ENCODE measurements around the gene BCAR3. TPM values are rescaled to one million over a fixed set of nuclear protein-coding genes. Genes with fewer than 3 reads are reported as not detected.

The BCAR3 gene
- total RNA-seq, 1 experiment from 2014 or later: 9.3 TPM

- TF ChIP-seq CTCF (IDR thresholded peaks at IDR 0.05; ENCODE audit: insufficient read depth in 1 of 2, low read depth in 1 of 2, low read length in 1 of 2, severe bottlenecking in 1 of 2, unreplicated experiment in 1 of 2): no peak
- intact Hi-C loops (cut with micrococcal nuclease; ENCODE audit: unreplicated experiment): loop anchor here (1.0 kb wide), 1 partner anchor 37 kb away; no protein-coding TSS in a partner anchor
- no TSS peak for BruUV-seq (replicated peaks)
- H3K4me1 Mint-ChIP-seq (ENCODE audit: low read depth, unreplicated experiment): peaks cover 47% of the 10 kb centered on the region
- H3K36me3 Mint-ChIP-seq (ENCODE audit: insufficient read depth, unreplicated experiment): peaks cover 14% of the 10 kb centered on the region
- POLR2A ChIA-PET: interaction anchor here (0.5 kb wide), 1 partner anchor 25 kb away, joined by 3 read pairs; no protein-coding TSS in a partner anchor
- no peaks in the 10 kb centered on the region for H3K36me3 ChIP-seq (ENCODE audit: control insufficient read depth, insufficient read depth, low read length)
- no peaks in the 10 kb centered on the region for H3K27me3 Mint-ChIP-seq (ENCODE audit: insufficient read depth, unreplicated experiment)
- peaks cover 56% of the 10 kb centered on the region for H3K4me1 ChIP-seq
- H3K27ac Mint-ChIP-seq (ENCODE audit: unreplicated experiment): peak overlapping the region; percentile 92
- H3K9me3 Mint-ChIP-seq (ENCODE audit: unreplicated experiment): no peaks in the 10 kb centered on the region
- H3K4me3 Mint-ChIP-seq (ENCODE audit: unreplicated experiment): peak overlapping the region; percentile 35
- H3K4me3 ChIP-seq (ENCODE audit: low read depth, low read length): no peak overlapping the region
- DNase-seq: no peak
- CTCF ChIA-PET: interaction anchor here (0.5 to 0.9 kb wide), 2 partner anchors 12 to 72 kb away, joined by 4 to 6 read pairs; no protein-coding TSS in a partner anchor
- H3K27me3 ChIP-seq (replicated peaks; ENCODE audit: control insufficient read depth, insufficient read depth, low read length): no peaks in the 10 kb centered on the region
- no peaks in the 10 kb centered on the region for H3K9me3 ChIP-seq
Measured at GRCh38 chr1:93616996-93617669, 64.5 kb downstream of the BCAR3 start.

GRCh38 chr1:93616221-93616995, 65.2 kb downstream of the BCAR3 start:
- Histone ChIP-seq H3K27me3 (replicated peaks; ENCODE audit: control insufficient read depth, insufficient read depth, low read length) (no peaks in the 10 kb centered on the region), H3K4me3 (ENCODE audit: low read depth, low read length) (no peak overlapping the region), H3K36me3 (ENCODE audit: control insufficient read depth, insufficient read depth, low read length) (no peaks in the 10 kb centered on the region), H3K9me3 (no peaks in the 10 kb centered on the region), H3K4me1 (peaks cover 49% of the 10 kb centered on the region)
- intact Hi-C loops (cut with micrococcal nuclease; ENCODE audit: unreplicated experiment): no loop called here
- no peak for TF ChIP-seq CTCF (IDR thresholded peaks at IDR 0.05; ENCODE audit: insufficient read depth in 1 of 2, low read depth in 1 of 2, low read length in 1 of 2, severe bottlenecking in 1 of 2, unreplicated experiment in 1 of 2)
- ChIA-PET POLR2A (no interaction called here), CTCF (no interaction called here)
- no peak overlapping the region for H3K4me3 Mint-ChIP-seq (ENCODE audit: unreplicated experiment)
- peaks cover 14% of the 10 kb centered on the region for H3K36me3 Mint-ChIP-seq (ENCODE audit: insufficient read depth, unreplicated experiment)
- no peak overlapping the region for H3K27ac Mint-ChIP-seq (ENCODE audit: unreplicated experiment)
- BruUV-seq (replicated peaks): no TSS peak
- H3K27me3 Mint-ChIP-seq (ENCODE audit: insufficient read depth, unreplicated experiment): no peaks in the 10 kb centered on the region
- H3K4me1 Mint-ChIP-seq (ENCODE audit: low read depth, unreplicated experiment): peaks cover 46% of the 10 kb centered on the region
- DNase-seq: no peak
- H3K9me3 Mint-ChIP-seq (ENCODE audit: unreplicated experiment): no peaks in the 10 kb centered on the region

GRCh38 chr1:93615582-93616150, 66.0 kb downstream of the BCAR3 start:
- ChIA-PET POLR2A (no interaction called here), CTCF (no interaction called here)
- Histone ChIP-seq H3K27me3 (replicated peaks; ENCODE audit: control insufficient read depth, insufficient read depth, low read length) (no peaks in the 10 kb centered on the region), H3K9me3 (no peaks in the 10 kb centered on the region), H3K36me3 (ENCODE audit: control insufficient read depth, insufficient read depth, low read length) (no peaks in the 10 kb centered on the region), H3K4me3 (ENCODE audit: low read depth, low read length) (no peak overlapping the region), H3K4me1 (peaks cover 44% of the 10 kb centered on the region)
- no peak for DNase-seq
- Mint-ChIP-seq H3K4me1 (ENCODE audit: low read depth, unreplicated experiment) (peaks cover 39% of the 10 kb centered on the region), H3K36me3 (ENCODE audit: insufficient read depth, unreplicated experiment) (peaks cover 6% of the 10 kb centered on the region), H3K4me3 (ENCODE audit: unreplicated experiment) (no peak overlapping the region), H3K27me3 (ENCODE audit: insufficient read depth, unreplicated experiment) (no peaks in the 10 kb centered on the region), H3K27ac (ENCODE audit: unreplicated experiment) (no peak overlapping the region), H3K9me3 (ENCODE audit: unreplicated experiment) (no peaks in the 10 kb centered on the region)
- intact Hi-C loops (cut with micrococcal nuclease; ENCODE audit: unreplicated experiment): no loop called here
- no TSS peak for BruUV-seq (replicated peaks)
- TF ChIP-seq CTCF (IDR thresholded peaks at IDR 0.05; ENCODE audit: insufficient read depth in 1 of 2, low read depth in 1 of 2, low read length in 1 of 2, severe bottlenecking in 1 of 2, unreplicated experiment in 1 of 2): no peak

All from Caco-2 (cell line).